HepG2 (cell line): Measurements from ENCODE around the gene TACC2. TPM values are rescaled to one million over a fixed set of nuclear protein-coding genes. Genes with fewer than 3 reads are reported as not detected.

Experiments
- ATAC-seq: fragments of 200-7000 bp; cut with Tn5 transposase; 3 replicates; pipeline ENCODE4 v1.9.1; 2020; ENCODE audit warnings: mild to moderate bottlenecking, moderate library complexity
- BruUV-seq: library from RNA; stranded (reverse); fragments of 400-500 nt; replicated peaks from 2 replicates; lab custom pipeline; 2021; lab: Mats Ljungman, UMichigan
- CTCF ChIA-PET: fragments of 300-600 bp; formaldehyde crosslinking; extraction: SDS; loops from one replicate; lab custom pipeline; 2021; ENCODE audit warnings: low total read pairs, inconsistent platforms, low intra/inter-chr PET ratio; lab: Yijun Ruan, JAX
- POLR2A ChIA-PET: fragments of 350-600 bp; sonication (Branson Sonifier 250); formaldehyde crosslinking; loops from one replicate; lab custom pipeline; 2020; ENCODE audit warnings: antibody characterized with exemption, inconsistent platforms; lab: Yijun Ruan, JAX
- DNase-seq: peaks from one replicate; pipeline ENCODE4 v3.0.0-alpha.2; 2015; ENCODE audit warnings: low spot score
- FAIRE-seq: peaks from 3 replicates; lab custom pipeline; 2011; peaks lifted over from hg19 to GRCh38; lab: Jason Lieb, UNC
- H2AFZ ChIP-seq: one replicate; pipeline ENCODE4 v1.6.1; 2011; ENCODE audit warnings: low read length, inconsistent platforms
- H3K27ac ChIP-seq: fragments of 300-600 bp; 3 replicates; pipeline ENCODE4 v1.8.0; 2011; ENCODE audit warnings: mixed run types, mild to moderate bottlenecking, mixed read lengths, low read length, inconsistent platforms; ENCODE audit not compliant: insufficient read depth; ENCODE audit errors: extremely low read length
- H3K27me3 ChIP-seq, 2 experiments: fragments of 200-600 bp in 1 of 2; 2 replicates in 1 of 2; 3 replicates in 1 of 2; pipeline versions ENCODE4 v1.6.0 to v1.8.0; 2011; ENCODE audit warnings: low read length in 2 of 2, mild to moderate bottlenecking in 2 of 2, moderate library complexity in 2 of 2, inconsistent platforms in 1 of 2; ENCODE audit not compliant: insufficient read depth in 2 of 2, control insufficient read depth in 1 of 2
- H3K36me3 ChIP-seq, 2 experiments: fragments of 200-600 bp in 1 of 2; replicated peaks in 1 of 2; 2 replicates in 1 of 2; 3 replicates in 1 of 2; pipeline versions ENCODE4 v1.5.1 to v1.8.0; 2011; ENCODE audit warnings: low read length in 2 of 2, inconsistent platforms in 1 of 2; ENCODE audit not compliant: insufficient read depth in 2 of 2, control insufficient read depth in 1 of 2
- H3K4me1 ChIP-seq: 2 replicates; pipeline ENCODE4 v1.5.1; 2012; ENCODE audit warnings: low read length, inconsistent platforms; ENCODE audit not compliant: insufficient read depth
- H3K4me2 ChIP-seq: 2 replicates; pipeline ENCODE4 v1.6.0; 2011; ENCODE audit warnings: low read depth, low read length, inconsistent platforms
- H3K4me3 ChIP-seq, 3 experiments: fragments of 200-600 bp in 1 of 3; sonication (generic), shearing (Covaris generic) in 1 of 3; replicated peaks in 1 of 3; 2 replicates each; pipeline ENCODE4 v1.5.1; 2011 to 2016; ENCODE audit warnings: low read length in 3 of 3, inconsistent platforms in 2 of 3, low read depth in 2 of 3, mild to moderate bottlenecking in 2 of 3, control low read depth in 1 of 3, mixed read lengths in 1 of 3; ENCODE audit not compliant: insufficient read depth in 1 of 3
- H3K79me2 ChIP-seq: one replicate; pipeline ENCODE4 v1.6.1; 2011; ENCODE audit warnings: low read length, inconsistent platforms; ENCODE audit not compliant: insufficient read depth
- H3K9ac ChIP-seq: 2 replicates; pipeline ENCODE4 v1.6.0; 2011; ENCODE audit warnings: mild to moderate bottlenecking, low read depth, low read length, inconsistent platforms; ENCODE audit not compliant: insufficient read depth
- H3K9me3 ChIP-seq: 2 replicates; pipeline ENCODE4 v1.5.1; 2012; ENCODE audit warnings: mild to moderate bottlenecking, low read length
- H4K20me1 ChIP-seq: 2 replicates; pipeline ENCODE4 v1.6.0; 2011; ENCODE audit warnings: inconsistent platforms, mild to moderate bottlenecking, low read length, moderate library complexity; ENCODE audit not compliant: insufficient read depth
- AGO1 ChIP-seq: fragments of 200-400 bp; formaldehyde crosslinking; IDR thresholded peaks from 2 replicates; pipeline ENCODE4 v1.6.1; 2017; ENCODE audit warnings: mild to moderate bottlenecking, low read depth, low read length, moderate library complexity; ENCODE audit not compliant: poor library complexity, severe bottlenecking
- CBX1 ChIP-seq: IDR thresholded peaks from one replicate; pipeline ENCODE4 v1.6.1; 2016; ENCODE audit warnings: antibody characterized with exemption, low read depth
- FOXO1 ChIP-seq: sonication (generic); formaldehyde crosslinking; IDR thresholded peaks from 2 replicates; pipeline ENCODE4 v1.4.0; 2020; ENCODE audit warnings: missing genetic modification reagents
- HMGA1 ChIP-seq: sonication (generic); formaldehyde crosslinking; conservative IDR thresholded peaks from 2 replicates; pipeline ENCODE4 v1.4.0; 2020; ENCODE audit warnings: missing genetic modification reagents
- KLF16 ChIP-seq, 2 experiments: sonication (generic) in 1 of 2; formaldehyde crosslinking in 1 of 2; IDR thresholded peaks; 2 replicates each; pipeline versions ENCODE4 v1.6.1 to v1.8.0; 2016 to 2023; ENCODE audit warnings: missing genetic modification reagents in 2 of 2, missing compliant biosample characterization in 1 of 2
- MAFK ChIP-seq, 2 experiments: IDR thresholded peaks in 1 of 2; conservative IDR thresholded peaks in 1 of 2; 2 replicates each; pipeline ENCODE4 v1.6.1; 2011; ENCODE audit warnings: improper control_type of control experiment in 2 of 2, low read length in 2 of 2
- NR2C2 ChIP-seq: sonication (generic); formaldehyde crosslinking; IDR thresholded peaks from 2 replicates; pipeline ENCODE4 v1.4.0; 2020; ENCODE audit warnings: missing genetic modification reagents, mild to moderate bottlenecking, moderate library complexity, borderline replicate concordance
- SALL2 ChIP-seq: sonication (generic); formaldehyde crosslinking; IDR thresholded peaks from 2 replicates; pipeline ENCODE4 v1.8.1; 2023; ENCODE audit warnings: mild to moderate bottlenecking, missing genetic modification reagents, inconsistent platforms
- SOX6 ChIP-seq, 2 experiments: fragments of 450-650 bp in 1 of 2; sonication (generic) in 1 of 2; formaldehyde crosslinking in 1 of 2; IDR thresholded peaks; 2 replicates each; pipeline versions ENCODE4 v1.4.0 to v1.6.1; 2017 to 2020; ENCODE audit warnings: antibody characterized with exemption in 1 of 2, mild to moderate bottlenecking in 1 of 2, missing genetic modification reagents in 1 of 2
- ZNF30 ChIP-seq: sonication (generic); formaldehyde crosslinking; IDR thresholded peaks from 2 replicates; pipeline ENCODE4 v1.5.0; 2020; ENCODE audit warnings: mild to moderate bottlenecking, missing genetic modification reagents
- ZNF550 ChIP-seq: sonication (generic); formaldehyde crosslinking; IDR thresholded peaks from 2 replicates; pipeline ENCODE4 v1.4.0; 2020; ENCODE audit warnings: mild to moderate bottlenecking, missing genetic modification reagents, borderline replicate concordance
- ZNF605 ChIP-seq: sonication (generic); formaldehyde crosslinking; IDR thresholded peaks from 2 replicates; pipeline ENCODE4 v1.8.0; 2022; ENCODE audit warnings: mild to moderate bottlenecking, missing genetic modification reagents
- ZNF850 ChIP-seq: sonication (generic); formaldehyde crosslinking; conservative IDR thresholded peaks from 2 replicates; pipeline ENCODE4 v1.9.0; 2021; ENCODE audit warnings: mild to moderate bottlenecking, missing genetic modification reagents
- WGBS: methylation state at CpG from one replicate; pipeline ENCODE4 v1.1.6; 2017; ENCODE audit warnings: low lambda C conversion rate; 5-methylcytosine and 5-hydroxymethylcytosine counted together
- in situ Hi-C: cut with HindIII; loops from 2 replicates; pipeline ENCODE4 v1.10.0; 2017; ENCODE audit warnings: low pct_unique_long_range_greater_than_20kb; ENCODE audit not compliant: extremely low pct_ligation_motif_present
- intact Hi-C: fragments of 100-400 bp; cut with micrococcal nuclease; formaldehyde crosslinking; loops from one replicate; pipeline ENCODE4 v1.10.0; 2022; ENCODE audit not compliant: unreplicated experiment
- polyA plus RNA-seq, 8 experiments: library from polyadenylated mRNA; depleted of rRNA in 3 of 8; stranded (reverse) in 7 of 8; unstranded in 1 of 8; fragments of >200 nt; fragmentation: Illumina TruSeq in 4 of 8; extraction: Trizol in 4 of 8; gene quantifications; 2 replicates each; pipeline versions ENCODE4 v1.2.1 to v1.2.3, GENCODE V29; 2011 to 2016; ENCODE audit warnings: low read depth in 4 of 8, missing spikeins in 1 of 8, mixed read lengths in 1 of 8; ENCODE audit not compliant: insufficient read depth in 1 of 8
- total RNA-seq, 5 experiments: library from RNA; depleted of rRNA; stranded (reverse); fragments of >200 nt; fragmentation: Illumina TruSeq; extraction: Trizol; gene quantifications; 2 replicates each; pipeline ENCODE4 v1.2.3, GENCODE V29; 2016; ENCODE audit warnings: low read depth in 1 of 5
- TF ChIP-seq, protein P1 (sequence below): sonication (generic); formaldehyde crosslinking; IDR thresholded peaks from 2 replicates; pipeline ENCODE4 v1.9.0; 2022; ENCODE audit warnings: missing genetic modification reagents, mild to moderate bottlenecking, borderline replicate concordance
- TF ChIP-seq, protein P2 (sequence below): sonication (generic); formaldehyde crosslinking; IDR thresholded peaks from 2 replicates; pipeline ENCODE4 v1.8.0; 2022; ENCODE audit warnings: mild to moderate bottlenecking, missing genetic modification reagents

TACC2 gene
- total and polyA plus RNA-seq, 2 of the 13 experiments (the other 11 are each of a cell fraction or from before 2014, with no cell fraction given) = 11.8 to 16.0 TPM

DNA sequence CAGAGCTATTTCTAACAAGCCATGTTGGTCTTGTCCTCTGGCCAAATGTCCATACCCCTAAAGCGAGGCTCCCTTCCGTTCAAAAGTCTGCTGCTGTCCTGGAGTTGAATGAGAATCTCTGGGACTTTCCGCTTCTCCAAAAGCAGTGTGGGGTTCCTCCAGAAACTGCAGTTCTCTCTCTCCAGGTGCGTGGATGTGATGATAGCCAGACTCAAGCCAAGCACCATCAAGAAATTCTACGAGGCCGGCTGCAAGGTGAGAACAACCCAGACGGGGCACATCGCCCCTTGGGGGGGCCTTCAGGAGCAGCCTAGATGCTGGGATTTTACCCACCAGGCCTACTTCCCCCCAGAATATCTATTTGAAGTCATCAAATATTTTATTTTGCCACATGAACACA lies 308.6 kb downstream of the TACC2 start:
- CTCF ChIA-PET = interaction anchor here (1.1 to 2.7 kb wide), 3 partner anchors 18 to 46 kb away, joined by 3 to 10 read pairs (median 3); no protein-coding TSS in a partner anchor
- Histone ChIP-seq H2AFZ (no peak overlapping the region), H3K4me2 (no peak overlapping the region), H3K27ac (no peak overlapping the region), H3K36me3 (no peaks in the 10 kb centered on the region), H3K4me1 (peaks cover 64% of the 10 kb centered on the region), H3K4me3 (no peak overlapping the region), H4K20me1 (no peaks in the 10 kb centered on the region), H3K9me3 (no peaks in the 10 kb centered on the region), H3K9ac (no peak overlapping the region), H3K79me2 (no peaks in the 10 kb centered on the region), H3K27me3 (peaks cover 0 to 32% of the 10 kb centered on the region in 2 experiments; a peak in 2 of 5 replicates)
- in situ Hi-C loops = loop anchor here (5.0 to 10.0 kb wide), 3 partner anchors 45 to 407 kb away; no protein-coding TSS in a partner anchor
- no peak for FAIRE-seq
- TF ChIP-seq KLF16 (CRISPR knock-in tag; IDR thresholded peaks at IDR 0.05) (no peak), ZNF605 (CRISPR knock-in tag) (no peak), ZNF550 (CRISPR knock-in tag) (no peak), ZNF850 (CRISPR knock-in tag) (no peak), SALL2 (CRISPR knock-in tag) (no peak), SOX6 (IDR thresholded peaks at IDR 0.05) (no peak), SOX6 (CRISPR knock-in tag; IDR thresholded peaks at IDR 0.05) (no peak), HMGA1 (no peak), AGO1 (no peak), NR2C2 (CRISPR knock-in tag) (no peak), CBX1 (no peak), ZNF30 (CRISPR knock-in tag) (no peak), FOXO1 (CRISPR knock-in tag) (no peak), MAFK (conservative IDR thresholded peaks at IDR 0.05 in 1 of 2, IDR thresholded peaks at IDR 0.05 in 1 of 2; ENCODE audit: low read length in 2 of 2) (no peak)
- TF ChIP-seq, protein P1, sequence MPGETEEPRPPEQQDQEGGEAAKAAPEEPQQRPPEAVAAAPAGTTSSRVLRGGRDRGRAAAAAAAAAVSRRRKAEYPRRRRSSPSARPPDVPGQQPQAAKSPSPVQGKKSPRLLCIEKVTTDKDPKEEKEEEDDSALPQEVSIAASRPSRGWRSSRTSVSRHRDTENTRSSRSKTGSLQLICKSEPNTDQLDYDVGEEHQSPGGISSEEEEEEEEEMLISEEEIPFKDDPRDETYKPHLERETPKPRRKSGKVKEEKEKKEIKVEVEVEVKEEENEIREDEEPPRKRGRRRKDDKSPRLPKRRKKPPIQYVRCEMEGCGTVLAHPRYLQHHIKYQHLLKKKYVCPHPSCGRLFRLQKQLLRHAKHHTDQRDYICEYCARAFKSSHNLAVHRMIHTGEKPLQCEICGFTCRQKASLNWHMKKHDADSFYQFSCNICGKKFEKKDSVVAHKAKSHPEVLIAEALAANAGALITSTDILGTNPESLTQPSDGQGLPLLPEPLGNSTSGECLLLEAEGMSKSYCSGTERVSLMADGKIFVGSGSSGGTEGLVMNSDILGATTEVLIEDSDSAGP (CRISPR knock-in tag) = no peak
- TF ChIP-seq, protein P2, sequence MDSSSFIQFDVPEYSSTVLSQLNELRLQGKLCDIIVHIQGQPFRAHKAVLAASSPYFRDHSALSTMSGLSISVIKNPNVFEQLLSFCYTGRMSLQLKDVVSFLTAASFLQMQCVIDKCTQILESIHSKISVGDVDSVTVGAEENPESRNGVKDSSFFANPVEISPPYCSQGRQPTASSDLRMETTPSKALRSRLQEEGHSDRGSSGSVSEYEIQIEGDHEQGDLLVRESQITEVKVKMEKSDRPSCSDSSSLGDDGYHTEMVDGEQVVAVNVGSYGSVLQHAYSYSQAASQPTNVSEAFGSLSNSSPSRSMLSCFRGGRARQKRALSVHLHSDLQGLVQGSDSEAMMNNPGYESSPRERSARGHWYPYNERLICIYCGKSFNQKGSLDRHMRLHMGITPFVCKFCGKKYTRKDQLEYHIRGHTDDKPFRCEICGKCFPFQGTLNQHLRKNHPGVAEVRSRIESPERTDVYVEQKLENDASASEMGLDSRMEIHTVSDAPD (CRISPR knock-in tag) = no peak
- intact Hi-C loops = loop anchor here (5.0 kb wide), 2 partner anchors 95 to 270 kb away; no protein-coding TSS in a partner anchor
- BruUV-seq = no TSS peak
- no peak for DNase-seq
- 53% methylated on average over 7 of the region's 8 CpGs for WGBS
- POLR2A ChIA-PET = interaction anchor here (1.9 to 2.1 kb wide), 2 partner anchors 12 to 77 kb away, joined by 12 to 49 read pairs; partner anchors contain the start of gene PLEKHA1
- no peak for ATAC-seq
